Liver (tissue), 3 donors: Measurements from ENCODE around the gene DENND2D.

Experiments used
- CTCF ChIP-seq: fragments of 150-350 bp; IDR thresholded peaks from 2 replicates; pipeline ENCODE4 v1.5.1; 2017; ENCODE audit warnings: improper control_type of control experiment, low read depth, low read length; ENCODE audit not compliant: missing input control
- MAX ChIP-seq: IDR thresholded peaks from 2 replicates; pipeline ENCODE4 v1.6.1; 2016; ENCODE audit warnings: antibody characterized with exemption
- RAD21 ChIP-seq, 2 donors: IDR thresholded peaks; 2 replicates each; pipeline ENCODE4 v1.6.1; 2016; ENCODE audit warnings: antibody characterized with exemption in 2 of 2, mild to moderate bottlenecking in 2 of 2
- REST ChIP-seq: IDR thresholded peaks from 2 replicates; pipeline ENCODE4 v1.6.1; 2016; ENCODE audit warnings: antibody characterized with exemption, mild to moderate bottlenecking
- SP1 ChIP-seq: IDR thresholded peaks from 2 replicates; pipeline ENCODE4 v1.6.1; 2018; ENCODE audit warnings: antibody characterized with exemption, mild to moderate bottlenecking
- YY1 ChIP-seq: IDR thresholded peaks from 2 replicates; pipeline ENCODE4 v1.6.1; 2016; ENCODE audit warnings: antibody characterized with exemption, mild to moderate bottlenecking
- TF ChIP-seq, protein P1 (sequence below): IDR thresholded peaks from 2 replicates; pipeline ENCODE4 v1.6.1; 2016; ENCODE audit warnings: antibody characterized with exemption
- donor health status: healthy.
- donor health status: healthy.

DNA sequence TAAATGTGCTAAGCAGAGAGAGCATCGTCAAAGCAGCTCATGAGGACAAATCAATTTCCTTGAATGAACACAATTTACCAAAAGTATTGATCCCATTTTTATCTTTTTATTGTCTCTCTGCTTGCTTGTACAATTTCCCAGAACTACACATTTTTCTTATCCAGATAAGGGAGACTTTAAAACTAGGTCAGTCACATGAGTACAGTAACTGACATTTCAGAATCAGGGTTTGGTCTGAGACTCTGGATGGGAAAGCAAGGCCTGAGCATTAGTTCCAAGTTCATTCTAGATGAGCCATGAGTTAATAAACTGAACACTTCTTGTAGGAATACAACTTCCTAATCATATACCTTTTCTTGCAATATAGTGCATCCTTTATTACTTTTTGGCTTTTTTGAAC lies 11.5 kb upstream of the DENND2D start:
- TF ChIP-seq, protein P1, sequence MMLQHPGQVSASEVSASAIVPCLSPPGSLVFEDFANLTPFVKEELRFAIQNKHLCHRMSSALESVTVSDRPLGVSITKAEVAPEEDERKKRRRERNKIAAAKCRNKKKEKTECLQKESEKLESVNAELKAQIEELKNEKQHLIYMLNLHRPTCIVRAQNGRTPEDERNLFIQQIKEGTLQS = no peak
- TF ChIP-seq CTCF (no peak), RAD21 (IDR thresholded peaks at IDR 0.05) (no peak), MAX (no peak), REST (no peak), SP1 (no peak), YY1 (no peak)
